Small intestine (tissue), 7 donors: Measurements from ENCODE around the gene TSPAN11. TPM values are rescaled to one million over a fixed set of nuclear protein-coding genes. Genes with fewer than 3 reads are reported as not detected.
"Not testable (repeated sequence)": the region's sequence is repeated elsewhere in the genome, so short reads cannot be mapped to it uniquely, and the experiment has no call there.

ENCODE experiments used
- DNase-seq, 2 donors: peaks; one replicate each; pipeline versions ENCODE4 v3.0.0 to v3.0.0-alpha.2; 2013
- FAIRE-seq: peaks from 2 replicates; lab custom pipeline; 2012; peaks lifted over from hg19 to GRCh38; lab: Jason Lieb, UNC
- H3K27ac ChIP-seq, 3 donors: one replicate each; pipeline ENCODE4 v1.5.1; 2013; ENCODE audit warnings: low read length in 2 of 3, mild to moderate bottlenecking in 2 of 3, control low read depth in 1 of 3, inconsistent platforms in 1 of 3, low read depth in 1 of 3, moderate library complexity in 1 of 3
- H3K27me3 ChIP-seq, 3 donors: one replicate each; pipeline ENCODE4 v1.6.1; 2013; ENCODE audit warnings: low read length in 3 of 3, inconsistent platforms in 1 of 3; ENCODE audit not compliant: control insufficient read depth in 3 of 3, insufficient read depth in 3 of 3
- H3K36me3 ChIP-seq, 3 donors: one replicate each; pipeline ENCODE4 v1.6.1; 2013; ENCODE audit warnings: low read length in 3 of 3, inconsistent platforms in 1 of 3, low read depth in 1 of 3, mild to moderate bottlenecking in 1 of 3, moderate library complexity in 1 of 3; ENCODE audit not compliant: control insufficient read depth in 3 of 3, insufficient read depth in 2 of 3
- H3K4me1 ChIP-seq, 3 donors: one replicate each; pipeline ENCODE4 v1.6.1; 2013; ENCODE audit warnings: low read length in 2 of 3, inconsistent platforms in 1 of 3, low read depth in 1 of 3, mild to moderate bottlenecking in 1 of 3, moderate library complexity in 1 of 3; ENCODE audit not compliant: control insufficient read depth in 3 of 3, insufficient read depth in 2 of 3
- H3K4me3 ChIP-seq, 3 donors: one replicate each; pipeline ENCODE4 v1.5.1; 2013; ENCODE audit warnings: low read length in 3 of 3, control low read depth in 1 of 3, inconsistent platforms in 1 of 3, low read depth in 1 of 3, mild to moderate bottlenecking in 1 of 3, moderate library complexity in 1 of 3
- H3K9me3 ChIP-seq, 2 donors: one replicate each; pipeline ENCODE4 v1.6.1; 2013; ENCODE audit warnings: low read depth in 1 of 2, low read length in 1 of 2; ENCODE audit not compliant: control insufficient read depth in 2 of 2, insufficient read depth in 1 of 2
- WGBS, 3 donors: extraction: QIAGEN DNeasy Blood & Tissue Kit; methylation state at CpG; one replicate each; pipeline ENCODE4 v1.1.7; 2013; 5-methylcytosine and 5-hydroxymethylcytosine counted together
- polyA plus RNA-seq, 4 donors: library from polyadenylated mRNA; stranded (reverse) in 3 of 4; unstranded in 1 of 4; fragments of 200-250 nt in 3 of 4; fragments of 120-200 nt in 1 of 4; gene quantifications; one replicate each; pipeline versions ENCODE4 v1.2.1 to v1.2.3, GENCODE V29; 2013
- donor health status: healthy with polysubstance abuse.
- donor health status: control.
- donor health status: control.
- donor health status: Bipolar disorder and iron deficiency.
- donor health status: healthy.

The TSPAN11 gene
- polyA plus RNA-seq, 4 donors: 0.54 to 3.9 (median 3.9) TPM; not detected in 1

DNA sequence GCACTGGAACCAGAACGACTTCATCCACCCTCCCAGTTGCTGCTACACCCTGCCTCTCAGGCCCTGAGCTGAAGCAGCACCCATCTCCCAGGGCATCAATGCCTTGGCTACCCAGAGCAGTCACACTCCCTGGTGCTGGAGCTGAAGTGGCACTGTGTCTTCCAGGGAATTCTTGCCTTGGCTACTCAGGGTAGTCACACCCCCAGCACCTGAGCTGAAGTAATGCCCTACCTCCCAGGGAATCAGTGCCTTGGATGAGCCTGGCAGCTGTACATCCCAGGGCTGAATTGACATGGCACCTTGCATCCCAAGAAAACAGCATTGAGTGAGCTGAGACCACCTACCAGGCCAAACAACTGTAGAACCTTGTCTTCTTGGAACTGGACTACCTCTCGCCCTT is 41.2 kb upstream of the TSPAN11 start:
- H3K4me3 ChIP-seq: no peak overlapping the region
- WGBS, 3 donors: 64 to 77% (median 73%) methylated on average over 2 of the region's 2 CpGs
- H3K27ac ChIP-seq: no peak overlapping the region
- H3K4me1 ChIP-seq: no peaks in the 10 kb centered on the region
- H3K36me3 ChIP-seq: no peaks in the 10 kb centered on the region
- peaks cover 0 to 12% of the 10 kb centered on the region in 2 donors for H3K9me3 ChIP-seq
- FAIRE-seq: no peak
- DNase-seq: no peak
- peaks cover 0 to under 1% (median 0%) of the 10 kb centered on the region in 3 donors for H3K27me3 ChIP-seq

GRCh38 chr12:30887226-30887625 is 39.3 kb upstream of the TSPAN11 start:
- peaks cover 0 to 12% of the 10 kb centered on the region in 2 donors for H3K9me3 ChIP-seq
- H3K36me3 ChIP-seq: no peaks in the 10 kb centered on the region
- H3K4me1 ChIP-seq: no peaks in the 10 kb centered on the region
- H3K27ac ChIP-seq: no peak overlapping the region
- FAIRE-seq (no peak), DNase-seq (no peak)
- H3K4me3 ChIP-seq: no peak overlapping the region
- no peaks in the 10 kb centered on the region for H3K27me3 ChIP-seq

- DNase-seq (no peak), FAIRE-seq (no peak)
- Histone ChIP-seq H3K27me3 (no peaks in the 10 kb centered on the region), H3K4me3 (no peak overlapping the region), H3K9me3 (peaks cover 0 to 12% of the 10 kb centered on the region in 2 donors), H3K27ac (no peak overlapping the region), H3K4me1 (no peaks in the 10 kb centered on the region), H3K36me3 (no peaks in the 10 kb centered on the region)
Observed at GRCh38 chr12:30888241-30888640, 38.3 kb upstream of the TSPAN11 start.

DNA sequence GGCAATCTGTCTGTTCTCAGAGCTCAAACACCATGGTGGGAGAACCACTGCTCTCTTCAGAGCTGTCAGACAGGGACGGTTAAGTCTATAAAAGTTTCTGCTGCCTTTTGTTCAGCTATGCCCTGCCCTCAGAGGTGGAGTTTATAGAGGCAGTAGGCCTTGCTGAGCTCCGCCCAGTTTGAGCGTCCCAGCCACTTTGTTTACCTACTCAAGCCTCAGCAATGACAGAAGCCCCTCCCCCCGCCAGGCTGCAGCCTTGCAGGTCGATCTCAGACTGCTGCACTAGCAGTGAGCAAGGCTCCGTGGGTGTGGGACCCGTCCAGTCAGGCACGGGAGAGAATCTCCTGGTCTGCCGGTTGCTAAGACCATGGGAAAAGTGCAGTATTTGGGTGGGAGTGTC is 32.0 kb upstream of the TSPAN11 start:
- not testable (repeated sequence) for H3K36me3 ChIP-seq, FAIRE-seq, H3K27ac ChIP-seq, DNase-seq, H3K27me3 ChIP-seq, H3K4me1 ChIP-seq, H3K9me3 ChIP-seq, H3K4me3 ChIP-seq
- 57 to 71% (median 69%) methylated on average over 9 of the region's 9 CpGs for WGBS, 3 donors

DNA sequence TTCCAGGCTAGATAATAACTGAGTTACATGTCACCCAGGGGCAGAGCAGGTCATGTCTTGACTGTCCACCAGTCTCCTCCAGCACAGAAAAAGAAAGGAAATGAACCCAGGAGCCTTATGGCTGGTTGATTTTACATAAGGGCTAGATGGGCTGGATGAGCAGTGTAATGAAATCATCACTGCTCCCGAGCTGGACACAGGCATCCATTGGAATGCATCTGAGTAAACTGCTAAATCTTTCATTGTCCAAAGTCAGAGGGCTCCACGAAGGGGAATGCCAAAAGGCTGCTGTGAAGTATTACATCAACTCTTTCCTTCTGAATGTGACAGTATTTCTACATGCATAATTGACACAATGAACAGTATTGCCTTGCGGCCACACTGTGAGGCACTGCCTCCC is 30.1 kb upstream of the TSPAN11 start:
- no peaks in the 10 kb centered on the region for H3K27me3 ChIP-seq
- H3K27ac ChIP-seq: no peak overlapping the region
- 48 to 54% (median 53%) methylated on average over 3 of the region's 3 CpGs for WGBS, 3 donors
- no peaks in the 10 kb centered on the region for H3K9me3 ChIP-seq
- H3K36me3 ChIP-seq: no peaks in the 10 kb centered on the region
- FAIRE-seq (no peak), DNase-seq (no peak)
- H3K4me1 ChIP-seq: no peaks in the 10 kb centered on the region
- no peak overlapping the region for H3K4me3 ChIP-seq

DNA sequence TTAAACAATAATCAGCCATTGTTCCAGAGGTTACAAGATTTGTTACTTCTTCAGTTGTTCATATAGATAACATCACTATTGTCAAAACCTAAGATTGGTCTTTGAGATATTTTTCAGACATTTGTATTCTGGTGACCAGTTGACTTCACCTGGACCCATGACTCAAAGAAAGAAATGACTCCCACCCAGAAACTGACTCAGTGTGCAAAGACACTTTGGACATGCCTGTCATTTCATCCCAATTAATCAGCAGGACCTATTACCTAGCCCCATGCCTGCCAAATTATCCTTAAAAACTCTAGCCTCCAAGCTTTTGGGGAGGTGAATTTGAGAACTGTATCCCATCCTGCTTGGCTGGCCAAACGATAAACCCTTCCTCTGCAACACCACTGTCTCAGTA is 27.7 kb upstream of the TSPAN11 start:
- Histone ChIP-seq H3K27me3 (no peaks in the 10 kb centered on the region), H3K4me1 (no peaks in the 10 kb centered on the region), H3K27ac (no peak overlapping the region), H3K9me3 (no peaks in the 10 kb centered on the region), H3K4me3 (no peak overlapping the region), H3K36me3 (no peaks in the 10 kb centered on the region)
- DNase-seq (no peak), FAIRE-seq (no peak)
- WGBS, 3 donors: 77 to 85% (median 78%) methylated on average over 1 of the region's 1 CpG

GRCh38 chr12:30900351-30900750 is 26.2 kb upstream of the TSPAN11 start:
- Histone ChIP-seq H3K36me3 (no peaks in the 10 kb centered on the region), H3K9me3 (no peaks in the 10 kb centered on the region), H3K27ac (no peak overlapping the region), H3K27me3 (no peaks in the 10 kb centered on the region), H3K4me3 (no peak overlapping the region), H3K4me1 (no peaks in the 10 kb centered on the region)
- no peak for DNase-seq
- whole genome bisulfite sequencing, 3 donors: 81 to 95% (median 93%) methylated on average over 1 of the region's 1 CpG
- FAIRE-seq: no peak

GRCh38 chr12:30902001-30902400 is 24.5 kb upstream of the TSPAN11 start:
- Histone ChIP-seq H3K27ac (no peak overlapping the region), H3K9me3 (no peaks in the 10 kb centered on the region), H3K4me3 (no peak overlapping the region), H3K27me3 (no peaks in the 10 kb centered on the region), H3K4me1 (no peaks in the 10 kb centered on the region), H3K36me3 (no peaks in the 10 kb centered on the region)
- DNase-seq (no peak), FAIRE-seq (no peak)
- WGBS, 3 donors: 70 to 73% (median 72%) methylated on average over 3 of the region's 3 CpGs

- no peaks in the 10 kb centered on the region for H3K27me3 ChIP-seq
- H3K27ac ChIP-seq: no peak overlapping the region
- H3K4me1 ChIP-seq: no peaks in the 10 kb centered on the region
- 56 to 75% (median 59%) methylated on average over 4 of the region's 4 CpGs for WGBS, 3 donors
- no peak overlapping the region for H3K4me3 ChIP-seq
- DNase-seq: no peak
- no peaks in the 10 kb centered on the region for H3K36me3 ChIP-seq
- H3K9me3 ChIP-seq: no peaks in the 10 kb centered on the region
- FAIRE-seq: no peak
Observed at GRCh38 chr12:30902596-30902995, 24.0 kb upstream of the TSPAN11 start.
